Daoy (cell line): ENCODE results near the gene CPB2. TPM values are rescaled to one million over a fixed set of nuclear protein-coding genes. Genes with fewer than 3 reads are reported as not detected.

ENCODE experiments used
- total RNA-seq: library from RNA; depleted of rRNA; stranded (reverse); fragments of >200 nt; shearing (Covaris generic); gene quantifications from 2 replicates; pipeline ENCODE4 v1.2.3, GENCODE V29; 2014; rRNA removed

The CPB2 gene
- total RNA-seq, 1 experiment from 2014 or later = not detected

Other genes with a start within 250 kb of the CPB2 start
- 4.8 and 10.0 TPM in 2 replicates for gene ZC3H13, start 52.3 kb downstream of the CPB2 start, total RNA-seq
- 7.9 and 16.5 TPM in 2 replicates for gene LCP1, start 77.1 kb upstream of the CPB2 start, total RNA-seq
- 0.11 TPM in 1 of 2 replicates, not detected in the other for gene LRRC63, start 106.9 kb upstream of the CPB2 start, total RNA-seq